Amniotic stem cell (primary cell): ENCODE measurements around the gene PEX11G.

Experiments used
- DNase-seq: peaks from one replicate; lab custom pipeline; 2025; lab: John Stamatoyannopoulos, UW

Gene PEX11G

GRCh38 chr19:7488736-7489353, at the start of gene PEX11G:
Gene PEX11G (minus strand): TSS chr19:7489035. CDS start chr19:7489010, 25 bp downstream.
- peak; percentile 36 for DNase-seq

GRCh38 chr19:7535998-7536695, 47.3 kb upstream of the PEX11G start:
- no peak for DNase-seq

GRCh38 chr19:7535047-7535997, 46.5 kb upstream of the PEX11G start, which contains the start of gene PNPLA6:
Gene PNPLA6 (plus strand): TSS chr19:7535717. CDS start chr19:7535789, 72 bp downstream.
- peak; percentile 86 for DNase-seq

GRCh38 chr19:7534531-7535046, 45.8 kb upstream of the PEX11G start:
- DNase-seq = peak; percentile 84

GRCh38 chr19:7533925-7534480, 45.2 kb upstream of the PEX11G start:
- DNase-seq = peak; percentile 52

- DNase-seq = no peak
Measured at GRCh38 chr19:7533281-7533885, 44.5 kb upstream of the PEX11G start.

- no peak for DNase-seq
Measured at GRCh38 chr19:7529610-7530490, 41.0 kb upstream of the PEX11G start.

- DNase-seq = no peak
Measured at GRCh38 chr19:7529246-7529600, 40.4 kb upstream of the PEX11G start.

- DNase-seq = no peak
Measured at GRCh38 chr19:7528522-7529245, 39.8 kb upstream of the PEX11G start.

GRCh38 chr19:7528192-7528519, 39.3 kb upstream of the PEX11G start:
- DNase-seq = no peak

GRCh38 chr19:7527516-7528191, 38.8 kb upstream of the PEX11G start:
- no peak for DNase-seq

GRCh38 chr19:7526059-7526929, 37.5 kb upstream of the PEX11G start:
- no peak for DNase-seq

- no peak for DNase-seq
Measured at GRCh38 chr19:7524992-7525739, 36.3 kb upstream of the PEX11G start.

- no peak for DNase-seq
Measured at GRCh38 chr19:7524523-7524922, 35.7 kb upstream of the PEX11G start.

- no peak for DNase-seq
Measured at GRCh38 chr19:7522923-7523667, 34.3 kb upstream of the PEX11G start.

GRCh38 chr19:7522072-7522922, 33.5 kb upstream of the PEX11G start, which contains the start of gene MCOLN1:
Gene MCOLN1 (plus strand): TSS chr19:7522624. CDS start chr19:7522751, 127 bp downstream.
- peak; percentile 97 for DNase-seq
